GM13977 (cell line): ENCODE measurements around the gene FBXO48.

Experiments used
- DNase-seq: peaks from one replicate; pipeline ENCODE4 v3.0.0; 2012; ENCODE audit warnings: low spot score
- CTCF ChIP-seq: IDR thresholded peaks from 2 replicates; pipeline ENCODE4 v1.5.1; 2012; ENCODE audit warnings: mild to moderate bottlenecking, control low read depth; ENCODE audit not compliant: insufficient read depth; ENCODE audit errors: extremely low read depth, missing control alignments
- in situ Hi-C: fragments of 300-500 bp; cut with MboI; formaldehyde crosslinking; loops from one replicate; pipeline ENCODE4 v1.12.0; 2022; ENCODE audit warnings: low sequenced_read_pairs, low pct_unique_long_range_greater_than_20kb, mixed read lengths, inconsistent platforms; ENCODE audit not compliant: unreplicated experiment

Gene FBXO48

GRCh38 chr2:68432696-68433658 is 34.1 kb downstream of the FBXO48 start:
- TF ChIP-seq CTCF, result no peak
- in situ Hi-C loops, result no loop called here
- no peak for DNase-seq

DNA sequence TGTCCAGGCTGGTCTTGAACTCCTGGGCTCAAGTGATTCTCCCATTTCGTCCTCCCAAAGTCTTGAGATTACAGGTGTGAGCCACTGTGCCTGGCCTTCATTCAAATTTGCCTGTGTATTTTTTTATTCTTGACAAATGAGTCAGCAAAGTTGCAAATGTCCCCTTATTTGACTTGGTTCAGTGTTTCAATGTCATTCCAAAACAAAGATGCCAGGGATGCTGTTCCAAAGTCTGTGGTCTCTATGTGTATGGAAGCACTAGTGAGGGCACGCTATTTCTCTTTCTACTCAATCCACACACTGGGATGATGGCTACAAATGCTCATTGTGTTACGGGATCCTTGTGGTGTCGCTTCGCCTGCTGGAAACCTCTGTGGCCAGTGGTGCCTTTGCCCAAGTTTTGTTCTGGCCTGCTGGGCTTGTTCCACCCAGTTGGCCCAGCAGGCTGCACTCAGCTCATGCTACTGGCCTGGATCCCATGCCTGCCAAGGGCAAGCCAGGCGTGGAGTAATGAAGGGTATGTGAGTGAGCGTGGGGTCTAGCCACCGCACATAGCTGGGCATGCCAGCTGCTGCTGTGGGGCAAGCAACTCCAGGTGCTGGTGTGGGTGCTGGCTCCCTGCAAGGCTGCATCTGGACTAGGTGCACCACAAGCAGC is 35.6 kb downstream of the FBXO48 start:
- in situ Hi-C loops, result no loop called here
- no peak for DNase-seq
- TF ChIP-seq CTCF, result no peak

GRCh38 chr2:68429311-68429826 is 37.7 kb downstream of the FBXO48 start:
- DNase-seq, result no peak
- no peak for TF ChIP-seq CTCF
- in situ Hi-C loops, result no loop called here

GRCh38 chr2:68428746-68429145 is 38.3 kb downstream of the FBXO48 start:
- no peak for TF ChIP-seq CTCF
- in situ Hi-C loops, result no loop called here
- DNase-seq, result no peak

DNA sequence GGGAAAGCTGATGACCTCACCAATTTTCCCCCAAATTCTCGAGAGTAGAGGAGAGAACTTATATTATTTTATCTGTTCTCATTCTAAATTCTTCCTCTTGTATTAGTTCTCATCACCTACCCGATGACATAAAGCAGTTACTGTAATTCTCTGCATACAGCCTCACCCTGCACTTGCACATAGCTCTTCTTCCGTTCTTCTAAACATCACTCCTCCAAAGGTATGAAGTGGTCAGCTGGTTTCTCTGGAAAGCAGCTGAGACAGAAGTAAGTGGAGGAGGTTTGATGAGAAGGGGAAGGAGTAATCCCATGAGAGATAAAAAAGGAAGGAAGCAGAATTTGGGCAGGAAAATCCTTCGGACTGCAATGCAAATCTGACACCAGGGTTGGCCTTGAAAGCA is 39.0 kb downstream of the FBXO48 start:
- in situ Hi-C loops, result no loop called here

More for the DNA sequence above, 39.0 kb downstream of the FBXO48 start:
- no peak for TF ChIP-seq CTCF
- DNase-seq, result no peak
